CD8-positive, alpha-beta memory T cell (primary cell): Measurements from ENCODE around the gene TBX19. TPM values are rescaled to one million over a fixed set of nuclear protein-coding genes. Genes with fewer than 3 reads are reported as not detected.
A peak's percentile ranks its signal among the peaks of the same experiment; 100 is the strongest.

Experiments used
- CTCF ChIA-PET: fragments of 350-600 bp; sonication (Branson Sonifier 250); formaldehyde crosslinking; loops from one replicate; lab custom pipeline; 2021; ENCODE audit warnings: antibody characterized with exemption; lab: Charles Lee
- POLR2A ChIA-PET: fragments of 350-600 bp; sonication (Branson Sonifier 250); formaldehyde crosslinking; loops from one replicate; lab custom pipeline; 2021; ENCODE audit warnings: antibody characterized with exemption; lab: Charles Lee
- DNase-seq, 5 donors: peaks; one replicate each; pipeline versions ENCODE4 v3.0.0 to v3.0.0-alpha.2; 2020 to 2022; ENCODE audit warnings: mixed read lengths in 1 of 5
- H3K27ac ChIP-seq: one replicate; pipeline ENCODE4 v1.7.0; 2013; ENCODE audit warnings: low read depth, mild to moderate bottlenecking, low read length, moderate library complexity
- H3K27me3 ChIP-seq: 2 replicates; pipeline ENCODE4 v1.7.0; 2013; ENCODE audit warnings: low read length, mild to moderate bottlenecking; ENCODE audit not compliant: insufficient read depth, poor library complexity, severe bottlenecking
- H3K36me3 ChIP-seq: 2 replicates; pipeline ENCODE4 v1.7.0; 2013; ENCODE audit warnings: mild to moderate bottlenecking, low read length, moderate library complexity; ENCODE audit not compliant: insufficient read depth
- H3K4me1 ChIP-seq: 2 replicates; pipeline ENCODE4 v1.7.0; 2013; ENCODE audit warnings: mild to moderate bottlenecking, low read length, moderate library complexity; ENCODE audit not compliant: insufficient read depth
- H3K4me3 ChIP-seq: 2 replicates; pipeline ENCODE4 v1.7.0; 2013; ENCODE audit warnings: mild to moderate bottlenecking, low read length
- H3K9me3 ChIP-seq: 2 replicates; pipeline ENCODE4 v1.7.0; 2013; ENCODE audit warnings: mild to moderate bottlenecking, low read length
- H3K27ac Mint-ChIP-seq, 8 donors: one replicate each; pipeline ENCODE4 v1.8.0; 2020 to 2021; ENCODE audit warnings: mixed read lengths in 8 of 8, mild to moderate bottlenecking in 6 of 8, inconsistent platforms in 3 of 8, moderate library complexity in 3 of 8
- H3K27me3 Mint-ChIP-seq, 2 donors: one replicate each; pipeline ENCODE4 v1.8.0; 2020 to 2021; ENCODE audit warnings: mixed read lengths in 2 of 2, mild to moderate bottlenecking in 1 of 2, moderate library complexity in 1 of 2
- H3K36me3 Mint-ChIP-seq, 3 donors: one replicate each; pipeline ENCODE4 v1.8.0; 2020 to 2021; ENCODE audit warnings: mixed read lengths in 3 of 3, inconsistent platforms in 1 of 3, mild to moderate bottlenecking in 1 of 3
- H3K4me1 Mint-ChIP-seq, 3 donors: one replicate each; pipeline ENCODE4 v1.8.0; 2020 to 2021; ENCODE audit warnings: mixed read lengths in 3 of 3, inconsistent platforms in 1 of 3, mild to moderate bottlenecking in 1 of 3
- H3K4me3 Mint-ChIP-seq, 7 donors: one replicate each; pipeline ENCODE4 v1.8.0; 2020 to 2021; ENCODE audit warnings: mixed read lengths in 7 of 7, mild to moderate bottlenecking in 6 of 7, moderate library complexity in 4 of 7, inconsistent platforms in 2 of 7
- H3K9me3 Mint-ChIP-seq, 5 donors: one replicate each; pipeline ENCODE4 v1.8.0; 2020 to 2022; ENCODE audit warnings: mixed read lengths in 5 of 5, mild to moderate bottlenecking in 3 of 5, moderate library complexity in 2 of 5, inconsistent platforms in 1 of 5
- polyA plus RNA-seq: library from polyadenylated mRNA; unstranded; fragments of 300-500 nt; fragmentation: Illumina TruSeq; gene quantifications from one replicate; pipeline ENCODE4 v1.2.3, GENCODE V29; 2021
- total RNA-seq, 2 experiments: library from RNA; stranded (reverse); gene quantifications; one replicate each; pipeline ENCODE4 v1.2.3, GENCODE V29; 2021

Gene TBX19
- total and polyA plus RNA-seq, 3 experiments from 2014 or later = 0.91 to 2.3 (median 1.4) TPM

GRCh38 chr1:168316142-168316541, 35.5 kb downstream of the TBX19 start:
- H3K9me3 Mint-ChIP-seq = no peaks in the 10 kb centered on the region
- H3K4me3 ChIP-seq = no peak overlapping the region
- peaks cover 20 to 31% (median 28%) of the 10 kb centered on the region in 3 donors for H3K36me3 Mint-ChIP-seq
- no peaks in the 10 kb centered on the region for H3K4me1 ChIP-seq
- no peak for DNase-seq
- no peaks in the 10 kb centered on the region for H3K27me3 Mint-ChIP-seq
- H3K4me3 Mint-ChIP-seq = no peak overlapping the region
- no peaks in the 10 kb centered on the region for H3K9me3 ChIP-seq
- ChIA-PET POLR2A (no interaction called here), CTCF (interaction anchor here (1.2 kb wide), 1 partner anchor 12 kb away, joined by 3 read pairs; no protein-coding TSS in a partner anchor)
- peaks cover 9 to 13% (median 10%) of the 10 kb centered on the region in 3 donors for H3K4me1 Mint-ChIP-seq
- H3K27ac Mint-ChIP-seq = no peak overlapping the region
- H3K27ac ChIP-seq = no peak overlapping the region
- no peaks in the 10 kb centered on the region for H3K36me3 ChIP-seq
- no peaks in the 10 kb centered on the region for H3K27me3 ChIP-seq

GRCh38 chr1:168317309-168317708, 36.6 kb downstream of the TBX19 start:
- no peaks in the 10 kb centered on the region for H3K4me1 ChIP-seq
- Mint-ChIP-seq H3K9me3 (no peaks in the 10 kb centered on the region), H3K27ac (no peak overlapping the region)

DNA sequence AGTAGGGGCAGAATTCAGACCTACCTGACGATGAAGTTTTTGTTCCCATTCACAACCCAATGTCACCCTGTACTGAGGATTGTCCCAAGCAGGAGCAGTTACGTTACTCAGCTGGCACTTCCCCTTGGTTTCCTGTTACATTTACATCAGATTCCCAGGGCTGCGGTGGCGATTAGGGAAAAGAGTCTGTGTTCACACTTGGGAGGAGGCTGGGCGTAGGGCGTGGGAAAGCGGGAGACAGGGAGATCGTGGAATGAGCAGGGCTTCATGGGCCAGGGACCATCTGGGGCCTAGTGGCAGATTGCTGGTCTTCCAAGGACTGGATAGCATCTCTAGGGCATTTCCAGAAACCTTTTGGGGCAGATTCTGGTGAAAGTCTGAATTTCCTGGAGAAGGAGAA, 39.0 kb downstream of the TBX19 start:
- peaks cover 11 to 24% (median 16%) of the 10 kb centered on the region in 3 donors for H3K36me3 Mint-ChIP-seq

More at GRCh38 chr1:168317309-168317708, 36.6 kb downstream of the TBX19 start:
- Histone ChIP-seq H3K27ac (no peak overlapping the region), H3K36me3 (no peaks in the 10 kb centered on the region), H3K4me3 (no peak overlapping the region), H3K27me3 (no peaks in the 10 kb centered on the region), H3K9me3 (no peaks in the 10 kb centered on the region)
- DNase-seq = no peak
- ChIA-PET POLR2A (no interaction called here), CTCF (no interaction called here)
- peaks cover 9 to 13% (median 10%) of the 10 kb centered on the region in 3 donors for H3K4me1 Mint-ChIP-seq
- H3K4me3 Mint-ChIP-seq = no peak overlapping the region
- no peaks in the 10 kb centered on the region for H3K27me3 Mint-ChIP-seq
- H3K36me3 Mint-ChIP-seq = peaks cover 18 to 28% (median 28%) of the 10 kb centered on the region in 3 donors

DNA sequence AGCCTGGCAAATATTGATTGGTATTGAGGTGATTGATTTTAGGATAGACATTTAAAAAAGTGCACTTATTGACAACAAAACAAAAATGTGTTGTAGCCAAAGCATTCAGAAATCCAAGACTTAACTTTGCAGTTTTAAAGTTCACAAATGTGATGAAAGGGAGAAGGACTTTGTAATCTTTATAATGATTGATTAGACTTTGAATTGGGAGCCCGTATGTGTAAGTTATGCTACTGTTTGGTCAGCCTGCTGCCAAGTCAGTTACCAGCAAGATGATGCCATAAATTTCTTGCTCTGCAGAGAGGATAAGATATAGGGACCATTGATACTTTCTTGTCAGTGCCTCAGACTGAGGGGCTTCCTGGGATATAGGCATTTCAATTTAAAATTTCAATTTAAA, 39.5 kb downstream of the TBX19 start:
- Histone ChIP-seq H3K27me3 (no peaks in the 10 kb centered on the region), H3K36me3 (no peaks in the 10 kb centered on the region), H3K4me1 (no peaks in the 10 kb centered on the region), H3K9me3 (no peaks in the 10 kb centered on the region), H3K27ac (no peak overlapping the region), H3K4me3 (no peak overlapping the region)
- POLR2A ChIA-PET = no interaction called here
- peaks cover 3 to 4% (median 4%) of the 10 kb centered on the region in 3 donors for H3K4me1 Mint-ChIP-seq
- no peak for DNase-seq
- CTCF ChIA-PET = no interaction called here
- H3K4me3 Mint-ChIP-seq = no peak overlapping the region
- no peaks in the 10 kb centered on the region for H3K27me3 Mint-ChIP-seq
- H3K36me3 Mint-ChIP-seq = peaks cover 11 to 28% (median 17%) of the 10 kb centered on the region in 3 donors
- H3K9me3 Mint-ChIP-seq = peaks cover 0 to 3% (median 3%) of the 10 kb centered on the region in 5 donors
- H3K27ac Mint-ChIP-seq = no peak overlapping the region

More for the DNA sequence above, 39.0 kb downstream of the TBX19 start:
- no peak overlapping the region for H3K27ac ChIP-seq
- no peaks in the 10 kb centered on the region for H3K9me3 ChIP-seq
- H3K27ac Mint-ChIP-seq = no peak overlapping the region
- no peak overlapping the region for H3K4me3 Mint-ChIP-seq
- H3K4me1 ChIP-seq = no peaks in the 10 kb centered on the region
- peaks cover 3 to 4% (median 4%) of the 10 kb centered on the region in 3 donors for H3K4me1 Mint-ChIP-seq
- H3K9me3 Mint-ChIP-seq = peaks cover 0 to 3% (median under 1%) of the 10 kb centered on the region in 5 donors
- ChIA-PET POLR2A (no interaction called here), CTCF (interaction anchor here (0.8 kb wide), 1 partner anchor 23 kb away, joined by 3 read pairs; no protein-coding TSS in a partner anchor)
- H3K27me3 ChIP-seq = no peaks in the 10 kb centered on the region
- H3K27me3 Mint-ChIP-seq = no peaks in the 10 kb centered on the region
- H3K4me3 ChIP-seq = no peak overlapping the region
- DNase-seq = no peak
- H3K36me3 ChIP-seq = no peaks in the 10 kb centered on the region

DNA sequence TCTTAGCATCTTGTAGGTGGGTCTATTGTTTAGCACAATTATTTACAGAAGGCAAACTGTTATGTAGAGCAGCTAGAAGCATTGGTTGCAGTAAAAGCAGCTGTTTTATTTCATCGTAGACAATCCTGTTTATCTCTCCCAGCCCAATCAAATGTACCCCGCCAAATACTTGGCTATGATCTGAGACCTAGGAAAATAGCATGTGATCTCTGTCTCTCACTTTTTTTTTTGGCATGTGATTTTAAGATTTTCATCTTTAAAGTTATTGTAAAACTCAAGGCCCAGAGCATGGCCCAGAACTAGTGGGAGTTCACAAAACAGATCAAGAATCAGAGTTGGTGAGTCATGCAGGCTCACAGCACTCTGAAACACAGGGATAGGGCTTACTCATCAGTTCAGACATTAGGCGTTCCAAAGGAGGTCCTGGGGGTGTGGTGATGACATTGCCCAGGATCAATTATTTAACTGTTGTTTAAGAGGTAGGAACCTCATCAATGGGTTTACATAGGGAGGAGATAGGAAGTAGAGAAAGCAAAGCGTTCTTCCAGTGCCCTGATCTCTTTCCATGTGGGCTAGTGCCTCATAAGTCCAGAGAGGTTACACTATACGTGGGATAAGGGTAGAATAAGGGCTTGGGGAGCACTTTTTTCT, 40.2 kb downstream of the TBX19 start:
- CTCF ChIA-PET = no interaction called here

DNA sequence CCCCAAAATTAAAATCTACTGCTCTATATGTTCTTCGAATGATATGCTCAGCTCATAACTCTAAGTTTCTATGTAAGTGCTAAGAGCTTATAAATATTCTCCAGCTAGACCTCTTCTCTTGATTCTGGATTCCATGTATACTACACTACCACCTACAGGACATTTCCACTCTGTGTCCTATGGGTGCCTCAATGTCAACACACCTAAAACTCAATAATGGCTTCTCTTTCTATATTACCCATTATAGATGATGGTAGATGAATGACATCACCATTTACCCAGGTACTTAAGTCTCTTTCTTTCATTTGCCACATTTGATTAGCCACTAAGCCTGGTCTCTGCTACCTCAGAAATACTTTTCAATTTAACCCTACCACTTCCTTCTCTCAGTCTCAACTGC, 41.3 kb downstream of the TBX19 start:
- POLR2A ChIA-PET = no interaction called here
- Histone ChIP-seq H3K27ac (no peak overlapping the region), H3K4me3 (no peak overlapping the region), H3K27me3 (no peaks in the 10 kb centered on the region), H3K36me3 (no peaks in the 10 kb centered on the region), H3K4me1 (no peaks in the 10 kb centered on the region), H3K9me3 (no peaks in the 10 kb centered on the region)
- no peak overlapping the region for H3K27ac Mint-ChIP-seq
- CTCF ChIA-PET = no interaction called here
- H3K4me3 Mint-ChIP-seq = no peak overlapping the region
- no peaks in the 10 kb centered on the region for H3K27me3 Mint-ChIP-seq
- peaks cover 3 to 4% (median 4%) of the 10 kb centered on the region in 3 donors for H3K4me1 Mint-ChIP-seq
- DNase-seq = no peak
- peaks cover 0 to 3% (median 3%) of the 10 kb centered on the region in 5 donors for H3K9me3 Mint-ChIP-seq
- H3K36me3 Mint-ChIP-seq = peaks cover 7 to 27% (median 14%) of the 10 kb centered on the region in 3 donors

More for the DNA sequence above, 40.2 kb downstream of the TBX19 start:
- H3K27ac ChIP-seq = no peak overlapping the region
- peak overlapping the region in 1 of 8 donors; percentile 64 for H3K27ac Mint-ChIP-seq
- no peaks in the 10 kb centered on the region for H3K4me1 ChIP-seq
- POLR2A ChIA-PET = no interaction called here
- no peaks in the 10 kb centered on the region for H3K9me3 ChIP-seq
- peaks cover 11 to 30% (median 17%) of the 10 kb centered on the region in 3 donors for H3K36me3 Mint-ChIP-seq
- peaks cover 3 to 4% (median 4%) of the 10 kb centered on the region in 3 donors for H3K4me1 Mint-ChIP-seq
- H3K4me3 Mint-ChIP-seq = no peak overlapping the region
- peaks cover 0 to 3% (median 3%) of the 10 kb centered on the region in 5 donors for H3K9me3 Mint-ChIP-seq
- no peaks in the 10 kb centered on the region for H3K27me3 ChIP-seq
- no peak overlapping the region for H3K4me3 ChIP-seq
- H3K36me3 ChIP-seq = no peaks in the 10 kb centered on the region
- no peak for DNase-seq
- H3K27me3 Mint-ChIP-seq = no peaks in the 10 kb centered on the region

DNA sequence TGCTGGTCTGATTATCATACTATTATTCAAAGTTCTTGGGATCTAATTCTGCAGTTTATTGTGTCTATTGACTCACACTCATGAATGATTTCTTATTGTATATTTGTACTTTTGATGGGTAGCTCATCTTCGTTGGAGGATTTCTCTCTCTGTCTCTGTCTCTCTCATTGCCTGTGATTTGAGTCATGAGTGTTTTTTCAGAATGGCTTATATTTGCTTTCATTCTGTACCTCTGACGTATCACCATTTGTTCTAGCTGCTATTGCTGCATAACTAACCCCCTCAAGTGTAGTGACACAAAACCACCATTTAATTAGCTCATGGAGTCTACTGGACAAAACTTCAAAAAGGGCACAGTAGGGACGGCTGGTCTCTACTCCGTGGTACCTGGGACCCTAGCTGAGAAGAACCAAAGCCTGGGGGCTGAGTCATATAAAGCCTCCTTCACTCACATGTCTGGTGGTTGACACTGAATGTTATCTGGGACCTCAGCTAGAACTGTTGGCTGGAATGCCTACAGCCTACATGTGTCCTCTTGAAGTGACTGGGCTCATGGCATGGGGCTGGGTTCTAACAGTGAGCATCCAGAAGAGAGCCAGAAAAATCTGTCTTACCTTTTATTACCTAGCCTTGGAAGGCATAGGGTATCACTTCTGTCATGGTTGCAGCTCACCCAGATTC, 44.2 kb downstream of the TBX19 start:
- Histone ChIP-seq H3K36me3 (no peaks in the 10 kb centered on the region), H3K9me3 (no peaks in the 10 kb centered on the region), H3K4me3 (no peak overlapping the region), H3K27ac (no peak overlapping the region), H3K27me3 (no peaks in the 10 kb centered on the region), H3K4me1 (no peaks in the 10 kb centered on the region)
- no peaks in the 10 kb centered on the region for H3K4me1 Mint-ChIP-seq
- H3K27ac Mint-ChIP-seq = no peak overlapping the region
- H3K4me3 Mint-ChIP-seq = no peak overlapping the region
- H3K9me3 Mint-ChIP-seq = peaks cover 0 to 3% (median 3%) of the 10 kb centered on the region in 5 donors
- H3K36me3 Mint-ChIP-seq = peaks cover 4 to 20% (median 9%) of the 10 kb centered on the region in 3 donors
- CTCF ChIA-PET = interaction anchor here (0.6 kb wide), 1 partner anchor 18 kb away, joined by 3 read pairs; no protein-coding TSS in a partner anchor
- POLR2A ChIA-PET = no interaction called here
- H3K27me3 Mint-ChIP-seq = no peaks in the 10 kb centered on the region
- DNase-seq = no peak
